SK-N-SH treated with all-trans-retinoic acid at 6 μM for 48 hours (cell line): ENCODE results near the gene RPS6KA1.

Source experiments
- PPARA ChIP-seq: fragments of 250-450 bp; sonication (Bioruptor Pico); IDR thresholded peaks from 2 replicates; pipeline ENCODE4 v1.5.0; 2020; ENCODE audit warnings: mild to moderate bottlenecking, borderline replicate concordance
- TOX ChIP-seq: fragments of 250-450 bp; sonication (Bioruptor Pico); IDR thresholded peaks from 2 replicates; pipeline ENCODE4 v1.8.0; 2021; ENCODE audit warnings: mild to moderate bottlenecking, moderate library complexity, borderline replicate concordance
- ZFP30 ChIP-seq: fragments of 450-650 bp; formaldehyde crosslinking; IDR thresholded peaks from 2 replicates; pipeline ENCODE4 v1.5.0; 2022; ENCODE audit warnings: mild to moderate bottlenecking, moderate library complexity
- ZNF70 ChIP-seq: fragments of 450-650 bp; formaldehyde crosslinking; IDR thresholded peaks from 2 replicates; pipeline ENCODE4 v1.5.0; 2020; ENCODE audit warnings: mild to moderate bottlenecking, moderate library complexity
- TF ChIP-seq, protein P1 (sequence below): fragments of 250-450 bp; sonication (Bioruptor Pico); IDR thresholded peaks from 2 replicates; pipeline ENCODE4 v1.5.1; 2020; ENCODE audit warnings: low read depth, mild to moderate bottlenecking, moderate library complexity

GRCh38 chr1:26500488-26501175 is 28.9 kb upstream of the RPS6KA1 start:
- TF ChIP-seq ZNF70 (no peak), PPARA (no peak), TOX (CRISPR knock-in tag) (no peak), ZFP30 (CRISPR knock-in tag) (no peak)
- TF ChIP-seq, protein P1, sequence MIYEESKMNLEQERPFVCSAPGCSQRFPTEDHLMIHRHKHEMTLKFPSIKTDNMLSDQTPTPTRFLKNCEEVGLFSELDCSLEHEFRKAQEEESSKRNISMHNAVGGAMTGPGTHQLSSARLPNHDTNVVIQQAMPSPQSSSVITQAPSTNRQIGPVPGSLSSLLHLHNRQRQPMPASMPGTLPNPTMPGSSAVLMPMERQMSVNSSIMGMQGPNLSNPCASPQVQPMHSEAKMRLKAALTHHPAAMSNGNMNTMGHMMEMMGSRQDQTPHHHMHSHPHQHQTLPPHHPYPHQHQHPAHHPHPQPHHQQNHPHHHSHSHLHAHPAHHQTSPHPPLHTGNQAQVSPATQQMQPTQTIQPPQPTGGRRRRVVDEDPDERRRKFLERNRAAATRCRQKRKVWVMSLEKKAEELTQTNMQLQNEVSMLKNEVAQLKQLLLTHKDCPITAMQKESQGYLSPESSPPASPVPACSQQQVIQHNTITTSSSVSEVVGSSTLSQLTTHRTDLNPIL (CRISPR knock-in tag), result no peak
